Right atrium auricular region (tissue), 2 donors: Measurements from ENCODE around the gene CLDN5. TPM values are rescaled to one million over a fixed set of nuclear protein-coding genes. Genes with fewer than 3 reads are reported as not detected.

Experiments
- DNase-seq: peaks from one replicate; pipeline ENCODE4 v3.0.0-alpha.2; 2019; ENCODE audit warnings: low spot score
- H3K27ac ChIP-seq, 2 donors: fragments of 200-600 bp; sonication (generic); 1 replicate in 1 of 2; 2 replicates in 1 of 2; pipeline ENCODE4 v1.5.1; 2016 to 2019
- H3K27me3 ChIP-seq, 2 donors: fragments of 200-600 bp; sonication (generic); one replicate each; pipeline versions ENCODE4 v1.5.1 to v1.6.0; 2017 to 2019
- H3K36me3 ChIP-seq: fragments of 200-600 bp; sonication (generic); one replicate; pipeline ENCODE4 v1.5.1; 2016
- H3K4me1 ChIP-seq, 2 donors: fragments of 200-600 bp; sonication (generic); one replicate each; pipeline versions ENCODE4 v1.5.1 to v1.6.0; 2017 to 2019
- H3K4me3 ChIP-seq, 2 donors: fragments of 200-600 bp; sonication (generic); 1 replicate in 1 of 2; 2 replicates in 1 of 2; pipeline ENCODE4 v1.5.1; 2017 to 2019; ENCODE audit warnings: mild to moderate bottlenecking in 1 of 2, moderate library complexity in 1 of 2
- H3K9me3 ChIP-seq, 2 donors: fragments of 200-600 bp; sonication (generic); one replicate each; pipeline ENCODE4 v1.5.1; 2019
- CTCF ChIP-seq, 2 donors: fragments of 200-600 bp; sonication (generic); IDR thresholded peaks; one replicate each; pipeline ENCODE4 v1.5.1; 2019; ENCODE audit warnings: antibody characterized with exemption in 2 of 2
- total RNA-seq, 2 donors: library from RNA; depleted of rRNA; stranded (reverse); fragments of >200 nt; gene quantifications; one replicate each; pipeline ENCODE4 v1.1.0, GENCODE V29; 2016

CLDN5 gene
- total RNA-seq, 2 donors from 2014 or later = 16.7 to 44.3 TPM

- no peak overlapping the region for H3K27ac ChIP-seq
- no peak for DNase-seq
- H3K36me3 ChIP-seq = no peaks in the 10 kb centered on the region
- H3K4me1 ChIP-seq = no peaks in the 10 kb centered on the region
- TF ChIP-seq CTCF (IDR thresholded peaks at IDR 0.05) = no peak
- no peaks in the 10 kb centered on the region for H3K9me3 ChIP-seq
- no peak overlapping the region for H3K4me3 ChIP-seq
- H3K27me3 ChIP-seq = no peaks in the 10 kb centered on the region
Measured at GRCh38 chr22:19490628-19491230, 33.5 kb downstream of the CLDN5 start.

- DNase-seq = no peak
- H3K27me3 ChIP-seq = no peaks in the 10 kb centered on the region
- no peak for TF ChIP-seq CTCF (IDR thresholded peaks at IDR 0.05)
Measured at GRCh38 chr22:19488884-19489843, 35.0 kb downstream of the CLDN5 start.

GRCh38 chr22:19488285-19488684 lies 35.9 kb downstream of the CLDN5 start:
- DNase-seq = no peak
- no peak for TF ChIP-seq CTCF (IDR thresholded peaks at IDR 0.05)
- no peaks in the 10 kb centered on the region for H3K4me1 ChIP-seq
- no peaks in the 10 kb centered on the region for H3K36me3 ChIP-seq
- no peak overlapping the region for H3K27ac ChIP-seq
- no peaks in the 10 kb centered on the region for H3K9me3 ChIP-seq
- H3K27me3 ChIP-seq = no peaks in the 10 kb centered on the region
- H3K4me3 ChIP-seq = no peak overlapping the region

More at GRCh38 chr22:19488884-19489843, 35.0 kb downstream of the CLDN5 start:
- Histone ChIP-seq H3K4me3 (no peak overlapping the region), H3K4me1 (no peaks in the 10 kb centered on the region), H3K27ac (no peak overlapping the region), H3K36me3 (no peaks in the 10 kb centered on the region), H3K9me3 (no peaks in the 10 kb centered on the region)

- peaks cover 0 to 7% of the 10 kb centered on the region in 2 donors for H3K4me1 ChIP-seq
- no peak for TF ChIP-seq CTCF (IDR thresholded peaks at IDR 0.05)
- no peak overlapping the region for H3K4me3 ChIP-seq
- no peaks in the 10 kb centered on the region for H3K27me3 ChIP-seq
- no peak overlapping the region for H3K27ac ChIP-seq
- no peak for DNase-seq
- H3K9me3 ChIP-seq = no peaks in the 10 kb centered on the region
- H3K36me3 ChIP-seq = no peaks in the 10 kb centered on the region
Measured at GRCh38 chr22:19483481-19484244, 40.5 kb downstream of the CLDN5 start.

GRCh38 chr22:19482297-19482696 lies 41.9 kb downstream of the CLDN5 start:
- DNase-seq = no peak
- Histone ChIP-seq H3K36me3 (no peaks in the 10 kb centered on the region), H3K9me3 (no peaks in the 10 kb centered on the region), H3K4me1 (peaks cover 0 to 19% of the 10 kb centered on the region in 2 donors), H3K4me3 (no peak overlapping the region), H3K27ac (no peak overlapping the region), H3K27me3 (no peaks in the 10 kb centered on the region)
- TF ChIP-seq CTCF (IDR thresholded peaks at IDR 0.05) = no peak
